SK-N-MC (cell line): ENCODE results near the gene ABLIM2.
A peak's percentile ranks its signal among the peaks of the same experiment; 100 is the strongest.

Source experiments
- DNase-seq: peaks from one replicate; pipeline ENCODE4 v3.0.0-alpha.2; 2011; ENCODE audit warnings: low read depth, low spot score
- H3K27ac ChIP-seq: fragments of 200-600 bp; sonication (generic); 2 replicates; pipeline ENCODE4 v1.5.1; 2016; ENCODE audit warnings: mixed run types
- H3K36me3 ChIP-seq: fragments of 200-600 bp; sonication (generic); 2 replicates; pipeline ENCODE4 v1.6.1; 2017; ENCODE audit warnings: antibody characterized with exemption, low read length, mixed read lengths; ENCODE audit not compliant: insufficient read depth
- H3K4me3 ChIP-seq: fragments of 200-600 bp; sonication (generic); 2 replicates; pipeline ENCODE4 v1.5.1; 2016
- H3K9ac ChIP-seq: fragments of 200-600 bp; sonication (generic); 2 replicates; pipeline ENCODE4 v1.8.0; 2017; ENCODE audit warnings: mixed run types, mixed read lengths; ENCODE audit not compliant: insufficient read length
- H3K9me3 ChIP-seq: fragments of 200-600 bp; sonication (generic); 2 replicates; pipeline ENCODE4 v1.6.1; 2017; ENCODE audit warnings: low read depth, mild to moderate bottlenecking, antibody characterized with exemption, low read length, moderate library complexity, mixed read lengths
- EZH2 ChIP-seq: fragments of 200-600 bp; sonication (generic); IDR thresholded peaks from one replicate; pipeline ENCODE4 v1.6.1; 2017; ENCODE audit warnings: antibody characterized with exemption
- FOXP2 ChIP-seq: optimal IDR thresholded peaks from 2 replicates; pipeline ENCODE3; 2011; ENCODE audit warnings: mild to moderate bottlenecking, moderate library complexity; ENCODE audit not compliant: insufficient read depth; ENCODE audit errors: extremely low read length, control extremely low read depth
- POLR2AphosphoS5 ChIP-seq: IDR thresholded peaks from 2 replicates; pipeline ENCODE4 v1.6.1; 2012; ENCODE audit warnings: mild to moderate bottlenecking, low read depth, low read length, borderline replicate concordance

Gene ABLIM2

DNA sequence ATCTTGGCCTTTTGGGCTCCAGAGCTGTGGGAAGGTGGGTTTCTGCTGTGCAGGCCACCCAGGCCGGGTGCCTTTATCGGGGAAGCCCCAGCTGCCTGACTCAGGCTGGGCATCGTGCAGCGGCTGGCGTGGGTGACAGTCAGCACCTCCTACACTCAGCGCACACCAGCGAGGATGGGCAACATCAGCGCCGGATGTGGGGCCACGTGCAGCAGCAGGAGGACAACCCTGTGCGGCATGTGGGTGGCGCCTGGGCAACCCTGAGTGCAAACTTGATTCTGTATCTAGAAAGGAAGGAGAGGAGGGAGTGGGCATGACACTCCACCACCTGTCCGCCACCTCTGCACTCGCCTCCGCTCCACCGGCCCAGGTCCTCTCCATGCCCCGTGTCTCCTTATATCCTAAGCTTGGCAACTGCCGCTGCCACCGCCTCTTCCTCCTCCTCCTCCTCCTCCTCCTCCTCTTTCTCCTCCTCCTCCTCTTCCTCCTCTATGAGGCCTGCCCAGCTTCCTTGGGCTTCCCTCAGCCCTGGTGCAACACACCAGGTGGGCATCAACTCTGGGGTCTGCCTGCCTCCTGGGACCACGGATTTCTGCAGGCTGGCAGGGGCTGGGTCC, 111.6 kb downstream of the ABLIM2 start:
- DNase-seq: no peak
- H3K4me3 ChIP-seq: no peak overlapping the region
- TF ChIP-seq EZH2 (no peak), POLR2AphosphoS5 (no peak), FOXP2 (no peak)
- no peaks in the 10 kb centered on the region for H3K36me3 ChIP-seq
- H3K27ac ChIP-seq: no peak overlapping the region
- no peak overlapping the region for H3K9ac ChIP-seq
- H3K9me3 ChIP-seq: no peaks in the 10 kb centered on the region

DNA sequence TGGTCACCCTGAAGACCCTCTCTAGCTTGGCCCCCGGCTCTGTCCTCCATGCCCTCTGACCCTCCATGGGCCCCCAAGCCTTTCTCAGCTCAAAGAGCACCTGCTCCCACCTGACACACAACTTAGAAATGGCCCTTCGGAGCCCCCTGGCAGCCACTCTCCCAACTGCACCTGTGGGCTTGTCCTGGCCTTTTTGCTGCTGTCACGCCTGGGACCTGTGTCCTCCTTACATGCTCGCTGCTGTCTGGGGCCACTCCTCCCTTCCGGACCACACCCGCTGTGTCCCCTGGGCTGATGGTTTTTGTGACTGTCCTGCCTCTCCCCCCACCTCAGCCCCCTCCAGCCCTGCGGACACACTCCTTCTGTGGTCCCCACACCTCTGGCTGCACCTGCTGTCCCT, 112.7 kb downstream of the ABLIM2 start:
- H3K9me3 ChIP-seq: no peaks in the 10 kb centered on the region
- no peak overlapping the region for H3K4me3 ChIP-seq
- no peak overlapping the region for H3K27ac ChIP-seq
- no peak overlapping the region for H3K9ac ChIP-seq
- no peaks in the 10 kb centered on the region for H3K36me3 ChIP-seq
- no peak for DNase-seq
- no peak for TF ChIP-seq POLR2AphosphoS5
- TF ChIP-seq FOXP2: no peak
- no peak for TF ChIP-seq EZH2

DNA sequence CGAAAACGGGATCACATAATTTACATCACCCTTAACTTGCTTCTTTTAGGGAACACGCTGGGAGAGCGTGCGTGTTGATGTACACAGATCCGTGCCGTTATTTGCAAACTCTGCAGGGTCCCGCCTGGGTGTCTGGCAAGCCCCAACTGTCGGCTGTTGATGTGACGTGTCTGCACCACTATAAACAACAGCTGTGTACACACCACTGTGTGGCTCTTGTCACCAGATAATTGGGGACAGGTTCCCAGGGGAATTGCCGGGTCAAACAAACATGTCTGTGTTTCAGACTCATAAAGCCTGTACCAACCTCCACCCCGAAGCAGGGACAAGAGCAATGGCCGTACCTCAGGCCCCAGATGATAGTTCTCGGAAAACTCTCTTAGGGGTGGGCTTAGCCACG, 113.9 kb downstream of the ABLIM2 start:
- TF ChIP-seq FOXP2: peak; percentile 34
- TF ChIP-seq POLR2AphosphoS5: no peak
- Histone ChIP-seq H3K27ac (no peak overlapping the region), H3K36me3 (no peaks in the 10 kb centered on the region), H3K9ac (no peak overlapping the region), H3K4me3 (no peak overlapping the region), H3K9me3 (no peaks in the 10 kb centered on the region)
- no peak for DNase-seq

- Histone ChIP-seq H3K27ac (no peak overlapping the region), H3K9me3 (no peaks in the 10 kb centered on the region), H3K9ac (no peak overlapping the region)
These were observed 114.4 kb downstream of the ABLIM2 start for GRCh38 chr4:8044244-8044643.

DNA sequence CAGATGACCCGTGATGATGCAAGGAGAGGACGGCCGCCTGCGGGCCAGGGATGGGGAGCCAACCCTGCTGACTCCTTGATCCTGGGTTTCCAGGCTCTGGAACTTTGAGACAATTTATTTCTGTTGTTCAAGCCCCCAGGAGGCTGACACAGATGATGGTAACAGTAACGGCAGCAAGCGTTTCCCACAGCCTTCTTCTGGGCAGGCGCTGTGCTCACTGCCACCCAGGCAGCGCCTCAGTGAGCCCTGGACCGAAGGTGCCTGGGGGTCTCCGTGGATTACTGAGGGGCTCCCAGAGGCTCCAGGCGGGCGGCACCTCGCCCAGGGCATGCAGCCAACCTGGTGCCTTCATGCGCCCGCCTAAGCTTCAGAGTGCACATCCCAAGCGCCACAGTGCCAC, 115.0 kb downstream of the ABLIM2 start:
- no peak for DNase-seq
- no peak overlapping the region for H3K9ac ChIP-seq
- no peak overlapping the region for H3K27ac ChIP-seq
- no peaks in the 10 kb centered on the region for H3K9me3 ChIP-seq
- H3K36me3 ChIP-seq: no peaks in the 10 kb centered on the region
- no peak overlapping the region for H3K4me3 ChIP-seq
- no peak for TF ChIP-seq POLR2AphosphoS5

More at GRCh38 chr4:8044244-8044643, 114.4 kb downstream of the ABLIM2 start:
- no peak overlapping the region for H3K4me3 ChIP-seq
- H3K36me3 ChIP-seq: no peaks in the 10 kb centered on the region
- TF ChIP-seq FOXP2: no peak
- no peak for TF ChIP-seq POLR2AphosphoS5
- TF ChIP-seq EZH2: no peak
- no peak for DNase-seq

- DNase-seq: no peak
- no peak overlapping the region for H3K27ac ChIP-seq
- no peak for TF ChIP-seq EZH2
- TF ChIP-seq POLR2AphosphoS5: no peak
- no peak for TF ChIP-seq FOXP2
- H3K4me3 ChIP-seq: no peak overlapping the region
- H3K9me3 ChIP-seq: no peaks in the 10 kb centered on the region
- H3K36me3 ChIP-seq: no peaks in the 10 kb centered on the region
- no peak overlapping the region for H3K9ac ChIP-seq
These were observed 116.7 kb downstream of the ABLIM2 start for GRCh38 chr4:8041868-8042267.

DNA sequence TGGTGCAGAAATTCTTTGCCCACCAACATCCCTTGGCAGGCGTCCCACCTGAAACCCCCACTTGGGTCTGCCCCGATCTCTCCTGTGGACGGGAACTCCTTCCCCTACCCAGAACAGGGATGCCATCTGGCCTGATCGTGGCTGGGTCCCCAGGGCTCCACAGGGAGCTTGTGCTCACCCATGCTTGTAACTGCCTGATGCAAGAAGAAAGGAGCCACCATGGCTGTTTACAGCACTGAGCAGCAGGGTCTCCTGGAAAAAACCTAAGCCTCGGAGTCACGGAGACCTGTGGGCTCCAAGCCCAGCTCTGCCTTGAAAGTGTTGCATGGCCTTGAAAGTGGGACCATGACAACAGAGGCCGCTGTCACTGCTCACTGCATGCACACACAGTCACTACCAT, 117.4 kb downstream of the ABLIM2 start:
- H3K27ac ChIP-seq: no peak overlapping the region
- TF ChIP-seq EZH2 (no peak), FOXP2 (no peak), POLR2AphosphoS5 (no peak)
- H3K9me3 ChIP-seq: no peaks in the 10 kb centered on the region
- H3K9ac ChIP-seq: no peak overlapping the region
- no peak for DNase-seq
- H3K36me3 ChIP-seq: no peaks in the 10 kb centered on the region
- no peak overlapping the region for H3K4me3 ChIP-seq

- DNase-seq: no peak
- H3K27ac ChIP-seq: no peak overlapping the region
- TF ChIP-seq EZH2 (no peak), FOXP2 (no peak), POLR2AphosphoS5 (no peak)
- no peak overlapping the region for H3K4me3 ChIP-seq
- H3K36me3 ChIP-seq: no peaks in the 10 kb centered on the region
- no peaks in the 10 kb centered on the region for H3K9me3 ChIP-seq
- H3K9ac ChIP-seq: no peak overlapping the region
These were observed 118.0 kb downstream of the ABLIM2 start for GRCh38 chr4:8040607-8041006.

GRCh38 chr4:8039853-8040252, 118.8 kb downstream of the ABLIM2 start:
- Histone ChIP-seq H3K27ac (no peak overlapping the region), H3K4me3 (no peak overlapping the region), H3K9ac (no peak overlapping the region), H3K36me3 (no peaks in the 10 kb centered on the region), H3K9me3 (no peaks in the 10 kb centered on the region)
- TF ChIP-seq FOXP2: no peak
- no peak for TF ChIP-seq POLR2AphosphoS5
- no peak for TF ChIP-seq EZH2
- no peak for DNase-seq

GRCh38 chr4:8039290-8039689, 119.3 kb downstream of the ABLIM2 start:
- TF ChIP-seq FOXP2 (no peak), EZH2 (no peak), POLR2AphosphoS5 (no peak)
- Histone ChIP-seq H3K36me3 (no peaks in the 10 kb centered on the region), H3K9me3 (no peaks in the 10 kb centered on the region), H3K4me3 (no peak overlapping the region), H3K9ac (no peak overlapping the region), H3K27ac (no peak overlapping the region)
- DNase-seq: no peak
